B cell (primary cell): ENCODE results near the gene CTIF. TPM values are rescaled to one million over a fixed set of nuclear protein-coding genes. Genes with fewer than 3 reads are reported as not detected.

Experiments
- ATAC-seq: fragments of 200-7000 bp; cut with Tn5 transposase; one replicate; pipeline ENCODE4 v1.10.0; 2021; ENCODE audit warnings: low read depth, mild to moderate bottlenecking, moderate number of reproducible peaks, moderate library complexity
- CTCF ChIA-PET: fragments of 350-600 bp; sonication (Branson Sonifier 250); formaldehyde crosslinking; loops from one replicate; lab custom pipeline; 2021; ENCODE audit warnings: antibody characterized with exemption, inconsistent platforms; lab: Charles Lee
- POLR2A ChIA-PET: fragments of 350-600 bp; sonication (Branson Sonifier 250); formaldehyde crosslinking; loops from one replicate; lab custom pipeline; 2021; ENCODE audit warnings: antibody characterized with exemption; lab: Charles Lee
- DNase-seq: peaks from one replicate; pipeline ENCODE4 v3.0.0; 2013
- H2AFZ ChIP-seq: 2 replicates; pipeline ENCODE4 v1.6.1; 2012; ENCODE audit warnings: mild to moderate bottlenecking, low read depth, low read length; ENCODE audit not compliant: insufficient read depth, poor library complexity, severe bottlenecking
- H3K27ac ChIP-seq, 2 donors: 1 replicate in 1 of 2; 2 replicates in 1 of 2; pipeline ENCODE4 v1.5.1; 2012 to 2013; ENCODE audit warnings: low read length in 2 of 2, mild to moderate bottlenecking in 2 of 2, moderate library complexity in 1 of 2
- H3K27me3 ChIP-seq, 4 experiments: fragments of 200-600 bp in 1 of 4; sonication (generic) in 1 of 4; replicated peaks in 1 of 4; 1 replicate in 2 of 4; 2 replicates in 2 of 4; pipeline versions ENCODE4 v1.6.1 to v1.7.0; 2013 to 2016; ENCODE audit warnings: low read length in 3 of 4, mild to moderate bottlenecking in 2 of 4, mixed read lengths in 1 of 4, moderate library complexity in 1 of 4; ENCODE audit not compliant: insufficient read depth in 4 of 4, control insufficient read depth in 3 of 4; ENCODE audit errors: control extremely low read depth in 1 of 4
- H3K36me3 ChIP-seq, 2 experiments: replicated peaks in 1 of 2; 1 replicate in 1 of 2; 2 replicates in 1 of 2; pipeline versions ENCODE4 v1.6.1 to v1.7.1; 2013; ENCODE audit warnings: low read length in 1 of 2; ENCODE audit not compliant: insufficient read depth in 2 of 2, control insufficient read depth in 1 of 2; ENCODE audit errors: control extremely low read depth in 1 of 2, extremely low read depth in 1 of 2
- H3K4me1 ChIP-seq, 2 donors: fragments of 200-600 bp in 1 of 2; sonication (generic) in 1 of 2; 1 replicate in 1 of 2; 2 replicates in 1 of 2; pipeline versions ENCODE4 v1.5.1 to v1.6.1; 2013 to 2017; ENCODE audit warnings: low read length in 2 of 2; ENCODE audit not compliant: control insufficient read depth in 2 of 2, insufficient read depth in 2 of 2
- H3K4me2 ChIP-seq: replicated peaks from 2 replicates; pipeline ENCODE3; 2012; ENCODE audit warnings: mild to moderate bottlenecking, low read depth, low read length; ENCODE audit not compliant: poor library complexity, severe bottlenecking
- H3K4me3 ChIP-seq, 5 experiments: fragments of 200-600 bp in 1 of 5; sonication (generic) in 1 of 5; 1 replicate in 3 of 5; 2 replicates in 2 of 5; pipeline versions ENCODE4 v1.5.1 to v1.7.0; 2011 to 2016; ENCODE audit warnings: low read length in 4 of 5, mild to moderate bottlenecking in 4 of 5, low read depth in 2 of 5, control low read depth in 1 of 5, moderate library complexity in 1 of 5; ENCODE audit not compliant: insufficient read depth in 1 of 5; ENCODE audit errors: control extremely low read depth in 1 of 5, extremely low read depth in 1 of 5
- H3K79me2 ChIP-seq: fragments of 200-600 bp; sonication (generic); one replicate; pipeline ENCODE4 v1.6.0; 2016; ENCODE audit warnings: low read length; ENCODE audit not compliant: control insufficient read depth, insufficient read depth
- H3K9ac ChIP-seq: fragments of 200-600 bp; sonication (generic); 2 replicates; pipeline ENCODE4 v1.6.1; 2017; ENCODE audit warnings: mild to moderate bottlenecking, low read length, moderate library complexity
- H3K9me3 ChIP-seq, 3 donors: one replicate each; pipeline versions ENCODE4 v1.6.1 to v1.7.1; 2013; ENCODE audit warnings: low read length in 2 of 3; ENCODE audit not compliant: control insufficient read depth in 2 of 3, insufficient read depth in 1 of 3; ENCODE audit errors: control extremely low read depth in 1 of 3
- H4K20me1 ChIP-seq: 2 replicates; pipeline ENCODE4 v1.6.0; 2012; ENCODE audit warnings: mild to moderate bottlenecking, low read length; ENCODE audit not compliant: insufficient read depth, control insufficient read depth, poor library complexity, severe bottlenecking
- H3K27ac Mint-ChIP-seq: one replicate; pipeline ENCODE4 v1.8.0; 2021; ENCODE audit warnings: mixed read lengths
- H3K27me3 Mint-ChIP-seq: one replicate; pipeline ENCODE4 v1.8.0; 2021; ENCODE audit warnings: mixed read lengths
- H3K4me1 Mint-ChIP-seq: one replicate; pipeline ENCODE4 v1.8.0; 2021; ENCODE audit warnings: mixed read lengths
- H3K4me3 Mint-ChIP-seq: one replicate; pipeline ENCODE4 v1.8.0; 2021; ENCODE audit warnings: mixed read lengths
- H3K9me3 Mint-ChIP-seq: one replicate; pipeline ENCODE4 v1.8.0; 2022; ENCODE audit warnings: mixed read lengths; ENCODE audit not compliant: insufficient read depth
- CTCF ChIP-seq: fragments of 200-600 bp; IDR thresholded peaks from one replicate; pipeline ENCODE4 v1.8.0; 2022; ENCODE audit warnings: antibody characterized with exemption, mild to moderate bottlenecking
- EZH2 ChIP-seq: IDR thresholded peaks from 2 replicates; pipeline ENCODE4 v1.6.1; 2012; ENCODE audit warnings: borderline replicate concordance, low read depth, mild to moderate bottlenecking, moderate library complexity, low read length; ENCODE audit not compliant: insufficient read depth, poor library complexity, severe bottlenecking
- WGBS: methylation state at CpG from one replicate; pipeline ENCODE4 v1.1.5; 2013; ENCODE audit warnings: missing lambda C conversion rate; ENCODE audit not compliant: insufficient coverage; 5-methylcytosine and 5-hydroxymethylcytosine counted together
- intact Hi-C: fragments of 100-400 bp; cut with micrococcal nuclease; formaldehyde crosslinking; loops from one replicate; pipeline ENCODE4 v1.10.0; 2022
- polyA plus RNA-seq: library from polyadenylated mRNA; depleted of rRNA; stranded (reverse); fragments of >200 nt; gene quantifications from 2 replicates; pipeline ENCODE4 v1.2.3, GENCODE V29; 2012
- total RNA-seq, 2 donors: library from RNA; stranded (reverse); fragments of 120-200 nt in 1 of 2; gene quantifications; 1 replicate in 1 of 2; 2 replicates in 1 of 2; pipeline versions ENCODE4 v1.2.3 to v1.2.4, GENCODE V29; 2013 to 2022

The CTIF gene
- total and polyA plus RNA-seq, 2 donors (not counting 1 experiment from before 2014, with no cell fraction given), result 3.6 to 16.2 TPM

- H2AFZ ChIP-seq, result no peak overlapping the region
- H3K27me3 ChIP-seq, result no peaks in the 10 kb centered on the region
- Mint-ChIP-seq H3K4me3 (no peak overlapping the region), H3K27ac (no peak overlapping the region), H3K27me3 (no peaks in the 10 kb centered on the region), H3K4me1 (peaks cover 20% of the 10 kb centered on the region), H3K9me3 (no peaks in the 10 kb centered on the region)
- WGBS, result 98% methylated on average over 16 of the region's 16 CpGs
- no peak for DNase-seq
- intact Hi-C loops, result no loop called here
- no peaks in the 10 kb centered on the region for H3K79me2 ChIP-seq
- H3K4me1 ChIP-seq, result no peaks in the 10 kb centered on the region
- H3K27ac ChIP-seq, result no peak overlapping the region
- H3K9me3 ChIP-seq, result no peaks in the 10 kb centered on the region
- no peaks in the 10 kb centered on the region for H3K36me3 ChIP-seq
- ChIA-PET CTCF (no interaction called here), POLR2A (no interaction called here)
- no peaks in the 10 kb centered on the region for H4K20me1 ChIP-seq
- TF ChIP-seq EZH2, result no peak
- TF ChIP-seq CTCF, result no peak
- H3K4me2 ChIP-seq, result no peak overlapping the region
- H3K9ac ChIP-seq, result no peak overlapping the region
- ATAC-seq, result no peak
- H3K4me3 ChIP-seq, result no peak overlapping the region
These were observed 80.7 kb downstream of the CTIF start for GRCh38 chr18:48619501-48619900.

GRCh38 chr18:48620071-48620470 lies 81.2 kb downstream of the CTIF start:
- no peaks in the 10 kb centered on the region for H3K36me3 ChIP-seq
- DNase-seq (no peak), ATAC-seq (no peak)
- ChIA-PET CTCF (no interaction called here), POLR2A (no interaction called here)
- Mint-ChIP-seq H3K27ac (no peak overlapping the region), H3K27me3 (no peaks in the 10 kb centered on the region), H3K4me3 (no peak overlapping the region), H3K9me3 (no peaks in the 10 kb centered on the region), H3K4me1 (peaks cover 20% of the 10 kb centered on the region)
- no peak overlapping the region for H3K4me3 ChIP-seq
- H2AFZ ChIP-seq, result no peak overlapping the region
- H3K27ac ChIP-seq, result no peak overlapping the region
- H3K27me3 ChIP-seq, result no peaks in the 10 kb centered on the region
- no CpG with 5 or more reads among the region's 3 CpGs for WGBS
- H3K79me2 ChIP-seq, result no peaks in the 10 kb centered on the region
- H4K20me1 ChIP-seq, result no peaks in the 10 kb centered on the region
- intact Hi-C loops, result no loop called here
- TF ChIP-seq CTCF (no peak), EZH2 (no peak)
- no peaks in the 10 kb centered on the region for H3K9me3 ChIP-seq
- no peak overlapping the region for H3K4me2 ChIP-seq
- no peak overlapping the region for H3K9ac ChIP-seq
- no peaks in the 10 kb centered on the region for H3K4me1 ChIP-seq
